ENCODE results near the gene RNASEL. TPM values are rescaled to one million over a fixed set of nuclear protein-coding genes. Genes with fewer than 3 reads are reported as not detected.

The RNASEL gene
- total RNA-seq, 2 experiments from 2014 or later: 3.7 TPM

- no peaks in the 10 kb centered on the region for H3K9me3 Mint-ChIP-seq
- ChIA-PET POLR2A (no interaction called here), CTCF (interaction anchor here (0.8 to 27.6 kb wide), 7 partner anchors 7 to 181 kb away, joined by 3 to 1003 read pairs (median 3); partner anchors contain the start of genes NPL and RGS8)
- TF ChIP-seq, protein P1, sequence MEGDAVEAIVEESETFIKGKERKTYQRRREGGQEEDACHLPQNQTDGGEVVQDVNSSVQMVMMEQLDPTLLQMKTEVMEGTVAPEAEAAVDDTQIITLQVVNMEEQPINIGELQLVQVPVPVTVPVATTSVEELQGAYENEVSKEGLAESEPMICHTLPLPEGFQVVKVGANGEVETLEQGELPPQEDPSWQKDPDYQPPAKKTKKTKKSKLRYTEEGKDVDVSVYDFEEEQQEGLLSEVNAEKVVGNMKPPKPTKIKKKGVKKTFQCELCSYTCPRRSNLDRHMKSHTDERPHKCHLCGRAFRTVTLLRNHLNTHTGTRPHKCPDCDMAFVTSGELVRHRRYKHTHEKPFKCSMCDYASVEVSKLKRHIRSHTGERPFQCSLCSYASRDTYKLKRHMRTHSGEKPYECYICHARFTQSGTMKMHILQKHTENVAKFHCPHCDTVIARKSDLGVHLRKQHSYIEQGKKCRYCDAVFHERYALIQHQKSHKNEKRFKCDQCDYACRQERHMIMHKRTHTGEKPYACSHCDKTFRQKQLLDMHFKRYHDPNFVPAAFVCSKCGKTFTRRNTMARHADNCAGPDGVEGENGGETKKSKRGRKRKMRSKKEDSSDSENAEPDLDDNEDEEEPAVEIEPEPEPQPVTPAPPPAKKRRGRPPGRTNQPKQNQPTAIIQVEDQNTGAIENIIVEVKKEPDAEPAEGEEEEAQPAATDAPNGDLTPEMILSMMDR (IDR thresholded peaks at IDR 0.05): no peak
- intact Hi-C loops (cut with micrococcal nuclease): no loop called here
- ATAC-seq (no peak), DNase-seq (no peak)
- H3K27me3 Mint-ChIP-seq: peaks cover 58% of the 10 kb centered on the region
- H3K4me3 Mint-ChIP-seq: no peak overlapping the region
- H3K36me3 Mint-ChIP-seq (ENCODE audit: low read depth): no peaks in the 10 kb centered on the region
- no peak overlapping the region for H3K27ac Mint-ChIP-seq
- H3K4me1 Mint-ChIP-seq (ENCODE audit: low read depth): peaks cover 43% of the 10 kb centered on the region
Observed at GRCh38 chr1:182608236-182608635, 19.2 kb upstream of the RNASEL start.

GRCh38 chr1:182607566-182607965 lies 18.5 kb upstream of the RNASEL start:
- Mint-ChIP-seq H3K27me3 (peaks cover 51% of the 10 kb centered on the region), H3K4me1 (ENCODE audit: low read depth) (peaks cover 46% of the 10 kb centered on the region)

DNA sequence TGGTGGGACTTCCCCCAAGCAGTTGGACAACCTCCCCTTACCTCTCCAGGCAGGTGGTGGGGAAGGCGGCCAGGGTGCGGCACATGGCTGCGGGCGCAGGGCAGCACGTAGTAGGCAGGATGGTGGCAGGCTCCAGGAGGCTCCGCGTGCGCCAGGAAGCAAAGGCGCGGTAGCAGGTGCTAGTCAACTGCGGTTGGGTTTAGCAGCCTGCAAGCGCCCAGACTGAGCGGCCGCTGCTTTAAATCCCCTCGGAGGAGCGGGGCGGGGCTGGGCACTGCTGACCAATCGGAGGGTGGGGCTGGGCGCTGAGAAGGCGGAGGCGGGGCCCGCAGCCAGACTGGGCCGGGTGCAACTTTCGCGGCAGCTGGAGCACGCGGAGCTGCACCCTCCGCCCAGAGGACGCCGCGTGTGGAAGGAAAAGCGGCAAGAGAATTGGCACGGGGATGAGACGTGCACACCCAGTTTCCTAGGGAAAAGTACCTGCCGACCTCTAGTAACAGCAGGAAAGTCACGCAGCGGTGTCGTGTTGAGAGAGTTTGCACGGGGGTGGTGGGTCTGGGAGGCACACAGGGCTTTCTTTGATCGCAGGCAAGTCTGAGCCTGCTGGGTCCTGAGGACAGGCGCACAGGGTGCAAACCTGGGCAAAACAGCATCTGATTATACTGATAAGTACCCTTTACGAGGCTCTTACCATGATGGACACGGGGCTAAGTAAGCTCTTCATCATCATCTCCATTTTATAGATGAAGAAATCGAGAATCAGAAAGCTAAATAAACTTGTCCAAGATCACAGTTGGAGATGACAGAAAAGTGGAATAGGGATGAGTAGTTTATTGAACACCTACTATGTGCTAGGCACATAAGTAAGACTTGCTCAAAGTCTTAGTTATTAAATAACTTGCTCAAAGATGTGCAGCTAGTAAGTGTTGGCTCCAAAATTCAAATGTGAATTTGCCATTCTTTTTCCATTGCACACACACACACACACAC lies 15.4 kb upstream of the RNASEL start, which contains the start of gene RGS16:
Gene RGS16 (minus strand): TSS at position 215 of the 990 bp plus-strand sequence. CDS start 130 bp downstream, at position 85.
- POLR2A ChIA-PET: interaction anchor here (0.6 to 4.1 kb wide), 11 partner anchors 8 to 982 kb away, joined by 3 to 33 read pairs (median 6); partner anchors contain the start of gene RNASEL
- DNase-seq (peak; percentile 97), ATAC-seq (peak; percentile 93)
- intact Hi-C loops (cut with micrococcal nuclease): loop anchor here (5.0 kb wide), 1 partner anchor 108 kb away; no protein-coding TSS in a partner anchor
- Mint-ChIP-seq H3K36me3 (ENCODE audit: low read depth) (no peaks in the 10 kb centered on the region), H3K27ac (no peak within 1 kb of the TSS), H3K4me1 (ENCODE audit: low read depth) (peaks cover 41% of the 10 kb centered on the region), H3K9me3 (no peaks in the 10 kb centered on the region), H3K27me3 (peaks cover 29% of the 10 kb centered on the region), H3K4me3 (peak within 1 kb of the TSS; percentile 2)
- CTCF ChIA-PET: interaction anchor here (1.3 to 27.6 kb wide), 5 partner anchors 10 to 184 kb away, joined by 6 to 1003 read pairs (median 17); partner anchors contain the start of genes NPL and RNASEL
- TF ChIP-seq, protein P1 (IDR thresholded peaks at IDR 0.05): no peak

More at GRCh38 chr1:182607566-182607965, 18.5 kb upstream of the RNASEL start:
- ATAC-seq (no peak), DNase-seq (no peak)
- ChIA-PET POLR2A (interaction anchor here (0.6 to 3.4 kb wide), 3 partner anchors 8 to 232 kb away, joined by 3 to 25 read pairs (median 11); no protein-coding TSS in a partner anchor), CTCF (interaction anchor here (1.3 to 27.6 kb wide), 6 partner anchors 8 to 181 kb away, joined by 3 to 1003 read pairs (median 7); partner anchors contain the start of gene NPL)
- Mint-ChIP-seq H3K27ac (no peak overlapping the region), H3K36me3 (ENCODE audit: low read depth) (no peaks in the 10 kb centered on the region), H3K4me3 (no peak overlapping the region), H3K9me3 (no peaks in the 10 kb centered on the region)
- TF ChIP-seq, protein P1 (IDR thresholded peaks at IDR 0.05): no peak
- intact Hi-C loops (cut with micrococcal nuclease): no loop called here

- intact Hi-C loops (cut with micrococcal nuclease): loop anchor here (5.0 kb wide), 1 partner anchor 109 kb away; no protein-coding TSS in a partner anchor
- peak; percentile 45 for DNase-seq
- Mint-ChIP-seq H3K27me3 (peaks cover 24% of the 10 kb centered on the region), H3K36me3 (ENCODE audit: low read depth) (no peaks in the 10 kb centered on the region), H3K27ac (no peak overlapping the region), H3K4me1 (ENCODE audit: low read depth) (peaks cover 41% of the 10 kb centered on the region), H3K9me3 (no peaks in the 10 kb centered on the region), H3K4me3 (no peak overlapping the region)
- TF ChIP-seq, protein P1 (IDR thresholded peaks at IDR 0.05): no peak
- POLR2A ChIA-PET: interaction anchor here (0.7 to 4.1 kb wide), 14 partner anchors 9 to 187 kb away, joined by 3 to 33 read pairs (median 4); partner anchors contain the start of gene RNASEL
- peak; percentile 6 for ATAC-seq
- CTCF ChIA-PET: interaction anchor here (0.9 to 27.6 kb wide), 9 partner anchors 9 to 185 kb away, joined by 3 to 1003 read pairs (median 6); partner anchors contain the start of genes NPL and RNASEL
Observed at GRCh38 chr1:182603646-182604174, 14.7 kb upstream of the RNASEL start.
